Fibroblast of peridontal ligament (primary cell): ENCODE data around the gene FLRT1.

ENCODE experiments used
- DNase-seq: peaks from one replicate; pipeline ENCODE4 v3.0.0-alpha.2; 2010; ENCODE audit errors: extremely low read depth

FLRT1 gene, protein sequence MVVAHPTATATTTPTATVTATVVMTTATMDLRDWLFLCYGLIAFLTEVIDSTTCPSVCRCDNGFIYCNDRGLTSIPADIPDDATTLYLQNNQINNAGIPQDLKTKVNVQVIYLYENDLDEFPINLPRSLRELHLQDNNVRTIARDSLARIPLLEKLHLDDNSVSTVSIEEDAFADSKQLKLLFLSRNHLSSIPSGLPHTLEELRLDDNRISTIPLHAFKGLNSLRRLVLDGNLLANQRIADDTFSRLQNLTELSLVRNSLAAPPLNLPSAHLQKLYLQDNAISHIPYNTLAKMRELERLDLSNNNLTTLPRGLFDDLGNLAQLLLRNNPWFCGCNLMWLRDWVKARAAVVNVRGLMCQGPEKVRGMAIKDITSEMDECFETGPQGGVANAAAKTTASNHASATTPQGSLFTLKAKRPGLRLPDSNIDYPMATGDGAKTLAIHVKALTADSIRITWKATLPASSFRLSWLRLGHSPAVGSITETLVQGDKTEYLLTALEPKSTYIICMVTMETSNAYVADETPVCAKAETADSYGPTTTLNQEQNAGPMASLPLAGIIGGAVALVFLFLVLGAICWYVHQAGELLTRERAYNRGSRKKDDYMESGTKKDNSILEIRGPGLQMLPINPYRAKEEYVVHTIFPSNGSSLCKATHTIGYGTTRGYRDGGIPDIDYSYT

DNA sequence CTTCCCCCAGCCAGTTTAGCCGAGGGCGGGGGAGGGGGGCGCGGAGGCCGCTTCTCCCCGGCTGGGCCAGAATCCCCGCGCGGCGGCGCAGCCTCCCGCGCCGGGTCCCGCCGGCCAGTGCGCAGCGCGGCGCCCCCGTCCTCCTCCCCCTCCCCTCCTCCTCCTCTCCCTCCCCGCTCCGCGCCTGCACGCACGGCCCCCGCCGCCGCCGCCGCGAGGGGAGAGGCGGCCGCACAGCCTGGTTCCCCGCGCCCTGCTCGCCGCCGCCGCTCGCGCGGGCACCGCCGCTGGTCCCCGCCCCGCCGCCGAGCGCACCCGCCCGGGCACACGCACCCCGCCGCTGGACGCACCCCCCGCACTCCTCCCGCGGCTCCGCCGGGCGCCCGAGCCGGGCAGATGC is at the start of gene FLRT1:
Gene FLRT1 (plus strand): TSS at position 356 of the 400 bp plus-strand sequence. CDS start 80,337 bp downstream, outside the sequence.
- DNase-seq, result no peak

DNA sequence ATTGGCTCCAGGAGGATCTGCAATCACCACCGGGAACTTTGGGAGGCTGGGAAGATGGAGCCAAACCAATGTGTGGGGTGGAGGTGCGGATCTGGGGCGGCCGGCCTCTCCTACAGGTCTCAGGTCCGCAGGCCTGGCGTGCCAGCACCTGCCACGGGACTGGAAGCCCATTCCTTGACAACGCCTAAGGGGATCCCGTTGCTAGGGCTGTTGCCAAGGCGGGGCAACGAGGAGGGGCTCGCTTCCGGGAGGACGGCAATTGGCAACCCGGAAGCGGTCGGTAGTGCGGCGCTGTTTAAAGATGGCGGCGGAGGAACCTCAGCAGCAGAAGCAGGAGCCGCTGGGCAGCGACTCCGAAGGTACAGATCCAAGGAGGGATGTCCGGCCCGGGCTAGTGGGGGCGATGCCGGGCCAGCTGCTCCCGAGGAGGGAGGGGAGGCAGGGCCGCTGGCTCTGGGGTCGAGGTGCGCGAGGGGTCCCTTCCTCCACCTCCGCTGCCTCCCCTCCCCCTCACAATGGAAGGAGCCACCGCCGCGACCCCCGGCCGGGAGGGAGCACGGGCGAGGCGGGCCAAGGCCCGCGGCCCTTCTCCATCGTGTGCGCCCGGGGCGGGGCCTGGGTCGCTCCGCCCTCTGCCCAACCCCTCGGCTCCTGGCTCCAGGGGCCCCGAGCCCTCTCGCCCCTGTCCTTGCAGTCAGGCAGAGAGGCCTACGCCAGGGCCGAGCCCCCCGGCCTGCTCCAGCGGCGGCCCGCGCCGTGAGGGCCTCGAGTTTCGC is 49.4 kb upstream of the FLRT1 start, which contains the start of gene OTUB1:
Gene OTUB1 (plus strand): TSS at position 283 of the 776 bp plus-strand sequence. CDS start 19 bp downstream, at position 302.
- DNase-seq, result peak; percentile 82

DNA sequence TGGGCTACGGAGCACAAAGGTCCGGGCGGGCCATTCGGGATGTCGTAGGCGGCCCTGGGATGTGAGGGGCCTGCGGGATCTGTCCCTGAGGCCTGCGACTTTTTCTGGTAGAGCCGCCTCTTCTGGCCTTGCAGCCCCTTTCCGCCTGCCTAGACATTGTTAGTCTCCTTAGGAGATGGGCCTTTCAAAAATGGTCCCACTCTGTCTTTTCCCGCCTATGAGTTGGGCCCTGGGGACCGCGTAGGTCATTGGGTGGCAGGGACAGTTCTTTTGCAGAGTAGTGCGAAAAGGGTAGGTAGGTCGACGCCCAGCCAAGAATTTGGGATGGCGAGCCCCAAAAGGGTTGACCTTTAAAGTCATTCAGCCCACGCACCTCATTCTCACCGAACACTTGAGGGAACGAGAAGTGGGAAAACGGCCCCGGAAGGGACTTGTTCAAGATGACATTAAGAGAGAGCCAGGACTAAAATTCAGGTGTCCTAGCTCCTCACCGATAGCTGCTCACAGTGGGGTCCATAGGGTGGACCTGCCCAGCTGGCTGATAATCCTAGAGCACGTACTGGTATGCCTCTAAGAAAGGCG is 48.7 kb upstream of the FLRT1 start:
- no peak for DNase-seq

DNA sequence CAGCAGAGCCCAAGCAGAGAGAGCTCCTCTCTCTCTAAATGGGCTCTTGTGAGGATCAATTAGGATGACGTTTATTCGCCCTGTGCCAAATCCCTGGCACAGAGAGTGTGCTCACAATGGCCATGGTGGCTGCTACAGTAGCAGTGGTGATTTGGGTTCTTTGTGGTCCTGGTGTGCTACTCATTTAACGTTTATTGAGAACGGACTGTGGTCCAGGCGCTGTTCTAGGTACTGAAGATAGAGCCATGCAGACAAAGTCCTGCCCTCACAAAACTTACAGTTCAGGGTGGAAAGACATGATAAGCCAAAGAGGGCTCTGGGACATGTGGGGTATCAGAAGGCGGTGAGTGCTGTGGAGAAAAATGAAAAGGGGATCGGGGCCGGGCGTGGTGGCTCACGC is 44.2 kb upstream of the FLRT1 start:
- no peak for DNase-seq

DNA sequence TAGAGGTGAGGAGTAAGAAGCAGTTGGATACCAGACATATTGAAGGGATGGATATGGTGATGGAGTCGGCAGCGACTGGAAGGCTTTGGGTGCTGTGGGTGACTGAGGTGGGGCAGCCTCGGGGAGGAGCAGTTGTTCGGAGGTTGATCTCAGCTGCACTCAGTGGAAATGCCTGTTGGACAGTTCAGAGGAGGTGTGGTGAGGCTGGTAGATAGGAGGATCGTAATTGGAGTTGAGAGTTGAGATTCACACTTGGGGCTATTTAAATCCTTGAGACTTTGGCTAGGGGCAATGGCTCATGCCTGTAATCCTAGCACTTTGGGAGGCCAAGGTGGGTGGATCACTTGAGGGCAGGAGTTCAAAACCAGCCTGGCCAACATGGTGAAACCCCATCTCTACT is 42.6 kb upstream of the FLRT1 start:
- DNase-seq, result no peak

DNA sequence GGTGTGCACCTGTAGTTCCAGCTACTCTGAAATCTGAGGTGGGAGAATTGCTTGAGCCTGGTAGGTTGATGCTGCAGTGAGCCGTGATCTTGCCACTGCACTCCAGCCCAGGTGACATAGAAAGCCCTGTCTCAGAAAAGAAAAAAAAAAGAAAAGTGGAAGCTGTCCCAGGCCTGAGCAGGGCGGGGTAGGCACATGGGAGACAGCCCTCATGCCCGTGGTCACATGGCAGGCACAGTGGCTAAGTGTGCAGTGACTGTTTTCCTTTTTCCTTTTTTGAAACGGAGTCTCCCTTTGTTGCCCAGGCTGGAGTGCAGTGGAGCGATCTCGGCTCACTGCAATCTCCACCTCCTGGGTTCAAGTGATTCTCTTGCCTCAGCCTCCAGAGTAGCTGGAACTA is 41.7 kb upstream of the FLRT1 start:
- no peak for DNase-seq

DNA sequence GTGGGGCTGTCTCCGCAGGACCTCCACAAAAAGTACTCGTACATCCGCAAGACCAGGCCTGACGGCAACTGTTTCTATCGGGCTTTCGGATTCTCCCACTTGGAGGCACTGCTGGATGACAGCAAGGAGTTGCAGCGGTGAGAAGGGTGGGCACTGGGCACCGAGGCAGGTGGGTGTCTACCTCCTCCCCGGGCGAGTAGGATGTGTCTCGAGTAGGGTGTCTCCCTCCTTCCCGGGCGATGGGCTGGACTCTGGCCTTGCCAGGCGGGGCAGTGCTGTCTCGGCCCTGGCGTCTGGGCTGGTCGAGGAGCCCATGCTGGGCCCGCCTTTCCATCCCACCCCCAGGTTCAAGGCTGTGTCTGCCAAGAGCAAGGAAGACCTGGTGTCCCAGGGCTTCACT is 39.2 kb upstream of the FLRT1 start:
- no peak for DNase-seq

DNA sequence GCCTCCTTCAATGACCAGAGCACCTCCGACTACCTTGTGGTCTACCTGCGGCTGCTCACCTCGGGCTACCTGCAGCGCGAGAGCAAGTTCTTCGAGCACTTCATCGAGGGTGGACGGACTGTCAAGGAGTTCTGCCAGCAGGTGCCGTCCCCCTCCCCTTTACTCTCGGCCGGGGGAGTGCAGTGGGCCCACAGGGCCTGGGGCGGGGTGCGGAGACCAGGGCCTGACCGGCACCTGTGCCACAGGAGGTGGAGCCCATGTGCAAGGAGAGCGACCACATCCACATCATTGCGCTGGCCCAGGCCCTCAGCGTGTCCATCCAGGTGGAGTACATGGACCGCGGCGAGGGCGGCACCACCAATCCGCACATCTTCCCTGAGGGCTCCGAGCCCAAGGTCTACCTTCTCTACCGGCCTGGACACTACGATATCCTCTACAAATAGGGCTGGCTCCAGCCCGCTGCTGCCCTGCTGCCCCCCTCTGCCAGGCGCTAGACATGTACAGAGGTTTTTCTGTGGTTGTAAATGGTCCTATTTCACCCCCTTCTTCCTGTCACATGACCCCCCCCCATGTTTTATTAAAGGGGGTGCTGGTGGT is 38.5 kb upstream of the FLRT1 start:
- no peak for DNase-seq

DNA sequence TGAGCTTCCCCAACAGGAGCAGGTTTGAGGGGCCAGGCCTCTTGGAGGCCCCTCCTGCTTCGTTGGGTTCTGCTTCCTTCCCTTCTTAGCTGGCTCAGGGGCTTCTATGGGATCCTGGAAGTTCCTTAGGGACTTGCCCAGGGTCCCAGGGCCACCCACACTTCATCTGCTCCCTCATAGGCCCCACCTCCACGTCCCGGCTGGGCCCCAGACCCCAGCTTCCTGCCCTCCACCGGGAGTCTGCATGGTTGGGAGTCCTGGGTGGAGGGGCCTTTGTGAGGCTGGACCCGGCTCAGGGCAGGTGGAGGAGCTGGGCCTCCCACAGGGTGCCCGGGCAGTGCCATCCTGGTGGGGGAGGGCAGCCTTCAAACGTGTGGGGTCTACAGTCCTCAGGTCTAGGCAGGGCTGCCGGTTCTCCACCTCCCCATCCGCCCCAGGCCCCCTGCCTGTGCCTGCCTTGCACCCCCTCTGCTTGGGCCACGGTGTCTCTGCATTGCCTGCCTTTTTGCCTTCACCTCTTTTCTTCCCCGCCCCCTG is 37.9 kb upstream of the FLRT1 start:
- no peak for DNase-seq

DNA sequence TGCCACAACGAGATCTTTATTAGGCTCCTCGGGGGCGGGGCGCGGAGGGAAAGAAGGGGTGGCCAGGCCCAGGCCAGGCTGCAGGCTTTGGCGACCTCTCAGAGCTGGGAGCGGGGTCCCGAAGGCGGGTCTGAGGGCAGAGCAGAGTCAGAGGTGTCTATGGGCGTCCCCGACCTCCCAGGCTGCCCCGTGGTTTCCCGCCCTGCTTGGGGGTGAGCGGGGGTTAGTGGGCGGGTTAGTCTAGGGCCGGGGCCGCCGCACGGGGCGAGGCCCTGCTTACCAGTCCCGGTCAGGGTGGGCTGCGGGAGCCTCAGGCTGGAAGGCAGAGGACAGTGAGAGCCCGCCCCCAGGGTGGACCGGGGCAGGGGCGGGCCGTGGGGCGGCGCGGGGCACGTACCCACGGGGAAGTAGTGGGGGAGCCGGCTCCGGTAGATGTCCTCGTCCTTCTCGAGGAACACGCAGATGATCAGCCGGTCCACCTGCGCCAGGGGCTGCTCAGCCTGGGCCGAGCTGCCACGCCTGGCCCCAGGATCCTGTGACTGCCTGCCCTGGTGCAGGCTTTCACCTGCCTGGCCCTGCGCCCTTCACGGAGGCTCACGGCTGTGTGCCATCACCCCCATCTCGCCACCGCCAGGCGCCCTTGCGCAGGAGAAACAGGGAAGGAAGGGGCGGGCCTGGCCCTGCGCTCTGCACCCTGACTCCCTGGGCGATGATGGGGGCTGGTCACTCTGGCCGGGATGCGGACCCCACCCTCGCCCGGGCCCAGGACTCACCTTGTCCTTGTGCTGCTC is 37.0 kb upstream of the FLRT1 start:
- no peak for DNase-seq

DNA sequence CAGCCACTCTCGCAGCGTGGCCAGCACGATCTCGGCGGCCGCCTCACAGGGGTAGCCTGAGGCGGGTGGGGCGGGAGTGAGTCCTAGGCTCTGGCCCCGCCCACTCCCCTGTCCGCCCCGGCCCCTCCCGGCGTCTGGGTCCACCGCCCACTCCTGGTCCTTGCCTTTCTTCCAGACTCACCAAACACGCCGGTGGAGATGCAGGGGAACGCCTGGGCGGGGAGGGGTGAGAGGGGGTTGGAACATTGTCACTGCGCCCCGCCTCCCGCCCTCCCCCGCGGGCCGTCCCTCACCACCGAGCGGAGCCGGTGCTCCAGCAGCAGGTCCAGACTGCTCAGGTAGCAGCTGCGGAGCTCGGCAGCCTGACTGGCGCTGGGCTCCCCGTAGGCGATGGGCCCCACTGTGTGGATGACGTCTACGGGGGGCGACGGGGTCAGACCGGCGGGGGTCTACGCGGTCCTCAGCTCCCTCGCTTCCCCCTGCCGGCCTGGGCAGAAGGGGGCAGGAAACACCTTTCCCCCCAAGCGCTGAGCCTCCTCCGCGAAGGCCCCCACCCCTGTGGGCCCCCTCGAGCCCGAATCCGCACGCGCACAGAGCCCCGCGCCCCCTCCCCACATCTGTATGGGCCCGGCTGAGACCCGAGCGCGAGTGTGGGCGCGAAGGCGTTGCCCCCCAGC is 36.2 kb upstream of the FLRT1 start:
- peak; percentile 11 for DNase-seq

DNA sequence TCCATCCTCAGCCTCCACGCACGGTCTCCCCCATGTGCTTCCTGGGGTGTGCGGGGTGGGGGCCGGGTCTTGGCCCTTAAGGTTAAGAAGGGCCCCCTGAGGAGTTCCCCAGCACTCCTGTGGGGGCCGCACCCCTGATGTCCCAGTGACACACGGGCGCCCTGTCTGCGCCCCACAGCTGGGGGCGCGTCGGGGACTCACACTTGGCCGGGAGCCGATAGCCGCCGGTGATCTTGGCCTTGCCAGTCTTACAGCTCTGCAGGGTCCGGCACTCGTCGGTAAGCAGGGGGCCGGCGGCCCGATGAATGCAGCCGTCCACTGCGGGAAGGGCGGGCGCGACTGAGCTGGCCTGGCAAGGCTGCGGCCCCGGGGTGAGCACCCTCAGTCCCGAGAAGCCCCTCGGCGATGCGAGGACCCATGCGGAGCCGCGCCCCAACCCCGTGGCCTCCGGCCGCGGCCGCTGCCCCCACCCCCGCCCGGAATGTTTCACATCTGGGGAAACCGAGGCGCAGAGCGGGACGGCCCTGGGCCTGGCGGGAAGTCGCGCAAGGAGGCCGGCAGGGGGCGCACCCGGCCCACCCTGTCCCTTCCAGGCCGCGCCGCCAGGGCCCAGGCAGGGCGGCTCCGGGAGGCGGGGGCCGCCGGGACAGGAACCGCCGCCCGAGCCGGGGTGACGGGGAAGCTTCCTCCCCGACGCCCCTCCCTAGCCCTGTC is 35.5 kb upstream of the FLRT1 start:
- peak; percentile 61 for DNase-seq

DNA sequence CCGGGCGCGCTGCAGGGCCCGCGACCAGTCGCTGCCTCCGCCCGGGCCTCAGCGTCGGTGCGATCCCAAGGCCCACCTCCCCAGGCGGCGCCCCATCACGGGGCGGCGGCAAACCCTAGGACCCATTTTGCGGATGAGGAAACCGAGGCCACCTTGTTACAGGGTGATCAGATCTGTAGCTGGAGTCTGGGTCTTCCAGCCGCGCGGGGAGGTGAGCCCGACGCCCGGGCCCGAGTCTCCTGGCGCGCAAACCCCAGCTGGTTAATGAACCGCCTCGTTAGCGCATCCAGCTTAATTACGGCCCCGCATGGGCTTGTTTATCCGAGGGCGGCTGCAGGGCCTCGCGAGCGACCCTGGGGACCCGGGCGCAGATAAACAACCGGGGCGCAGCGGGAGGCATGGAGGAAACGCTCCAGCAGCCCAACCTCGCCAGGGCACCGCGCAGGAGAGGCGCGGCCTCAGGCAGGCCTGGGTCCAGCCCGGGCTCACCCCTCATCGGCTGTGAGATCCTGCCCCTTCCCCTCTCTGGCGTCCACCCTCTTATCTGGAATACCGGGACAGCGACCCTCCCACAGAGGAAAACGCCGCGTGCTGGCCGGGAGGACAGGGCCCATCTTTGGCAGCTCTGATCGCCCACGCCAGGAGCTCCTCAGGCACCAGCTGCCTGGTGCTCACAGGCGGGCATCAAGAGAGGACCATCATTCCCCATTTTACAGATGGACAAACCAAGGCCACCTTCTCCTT is 34.8 kb upstream of the FLRT1 start:
- no peak for DNase-seq

DNA sequence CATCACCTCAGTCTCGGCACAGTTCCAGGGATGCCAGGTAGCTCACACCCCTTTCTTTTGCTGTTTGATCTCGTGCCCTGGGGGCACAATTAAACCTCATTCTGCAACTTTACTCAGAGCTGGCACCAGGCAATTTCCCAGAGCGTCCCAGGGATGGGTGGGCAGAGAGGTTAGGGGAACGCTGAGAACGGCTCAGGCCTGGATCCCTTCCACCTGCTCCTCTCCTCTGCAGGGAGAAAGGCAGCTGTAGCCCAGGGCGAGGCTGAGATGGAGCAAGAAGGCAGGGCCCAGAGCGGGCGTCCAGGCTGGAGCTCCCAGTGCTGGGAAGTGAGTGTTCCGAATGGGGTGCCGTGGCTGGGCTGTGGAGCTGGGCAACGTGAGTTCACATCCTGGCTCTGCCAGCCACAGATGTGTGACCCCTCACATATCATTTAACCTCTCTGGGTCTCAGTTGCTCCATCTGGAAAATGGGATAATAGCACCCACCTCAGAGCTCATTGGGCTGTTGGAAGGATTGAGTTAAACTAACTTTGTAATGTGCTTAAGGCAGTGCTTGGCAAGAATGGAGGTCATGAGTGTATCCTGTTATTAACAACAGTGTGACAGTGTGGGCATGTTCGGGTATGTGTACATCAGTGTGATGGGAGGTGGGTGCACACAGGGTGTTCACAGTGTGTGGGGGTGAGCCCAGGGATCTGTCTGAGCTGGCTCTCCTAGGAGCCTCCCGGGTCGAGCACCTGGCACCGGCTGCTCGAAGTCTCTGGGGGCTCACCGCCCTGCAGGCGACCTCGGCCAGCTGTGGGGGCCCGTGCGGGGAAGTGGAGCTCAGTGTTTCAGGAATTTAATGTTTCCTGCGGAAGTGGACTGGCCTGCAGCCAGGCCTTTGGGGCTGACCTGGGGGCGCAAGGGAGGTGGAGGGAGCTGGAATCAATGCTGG is 34.0 kb upstream of the FLRT1 start:
- peak; percentile 9 for DNase-seq

DNA sequence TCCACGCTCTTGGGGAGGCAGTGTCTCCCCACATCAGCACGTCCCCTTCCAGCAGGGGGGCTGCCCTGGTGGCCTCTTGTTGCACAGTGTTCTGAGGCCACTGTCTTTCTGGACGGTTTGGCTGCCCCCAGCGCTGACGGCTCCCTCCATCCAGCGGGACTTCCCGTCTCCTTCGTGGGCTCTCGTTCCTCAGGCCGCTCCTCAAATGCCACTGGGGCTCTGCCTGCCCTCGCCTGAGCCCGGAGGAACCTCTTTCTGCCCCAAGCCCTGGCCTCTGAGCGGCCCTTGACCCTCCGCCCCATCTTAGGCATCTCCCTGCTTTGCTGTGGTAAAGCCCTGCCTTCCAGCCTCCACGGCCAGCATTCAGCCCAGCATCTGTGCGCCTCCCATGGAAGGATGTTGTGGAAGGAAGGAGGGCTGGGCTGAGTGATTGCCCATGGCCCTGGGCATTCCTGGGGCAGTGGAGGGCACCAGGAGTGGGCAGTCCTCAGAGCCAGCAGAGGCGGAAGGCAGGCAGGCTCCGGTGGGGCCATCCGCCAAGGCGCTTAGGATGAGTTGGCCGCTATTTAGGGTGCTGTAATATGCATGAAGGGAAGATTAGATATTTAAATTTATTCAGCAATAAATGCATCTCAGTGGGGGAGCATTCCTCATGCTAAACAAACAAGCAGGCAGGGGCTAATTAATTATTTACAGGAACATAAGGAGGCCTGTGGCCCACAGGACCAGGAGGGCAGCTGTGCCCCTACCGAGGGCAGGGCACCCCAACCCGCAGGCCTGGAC is 31.7 kb upstream of the FLRT1 start:
- DNase-seq, result peak; percentile 9

DNA sequence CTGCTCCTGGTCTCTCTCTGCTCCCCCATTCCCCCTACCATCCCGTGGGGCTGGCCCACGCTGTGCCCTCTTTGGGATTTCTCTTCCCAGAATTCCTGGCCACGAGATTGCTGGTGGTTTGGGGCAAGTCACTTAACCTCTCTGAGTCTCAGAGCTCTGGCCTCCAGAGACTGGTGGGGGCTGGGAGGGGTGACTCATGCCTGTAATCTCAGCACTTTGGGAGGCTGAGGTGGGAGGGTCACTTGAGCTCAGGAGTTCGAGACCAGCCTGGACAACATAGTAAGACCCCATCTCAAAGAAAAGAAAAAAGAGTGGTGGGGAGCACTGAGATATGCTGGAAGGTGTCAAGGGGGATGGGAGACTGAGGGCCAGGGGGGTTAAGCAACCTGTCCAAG is 31.1 kb upstream of the FLRT1 start:
- no peak for DNase-seq

DNA sequence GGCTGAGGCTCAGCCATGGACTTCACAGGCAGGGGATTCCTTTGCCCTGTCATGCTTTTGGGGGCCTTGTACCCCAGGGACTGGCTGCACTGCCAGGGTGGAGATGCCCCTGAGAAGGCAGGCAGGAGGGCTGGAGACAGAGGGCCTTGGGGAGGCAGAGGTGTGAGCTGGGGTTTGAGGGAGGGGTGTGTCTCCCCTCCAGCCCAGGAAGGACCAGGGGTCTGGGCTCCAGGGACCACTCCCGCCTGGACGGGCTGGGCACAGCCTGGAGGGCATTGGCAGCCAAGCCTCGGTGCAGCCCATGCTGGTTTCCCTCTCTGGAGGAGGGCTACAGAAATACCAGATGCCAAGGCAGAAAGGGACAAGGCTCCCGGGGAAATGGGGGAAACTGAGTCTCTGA is 30.0 kb upstream of the FLRT1 start:
- DNase-seq, result no peak
